Measurements from ENCODE around the gene WWC1. TPM values are rescaled to one million over a fixed set of nuclear protein-coding genes. Genes with fewer than 3 reads are reported as not detected.

The WWC1 gene
- total and polyA plus RNA-seq, 9 of the 15 experiments (the other 6 are each of a cell fraction or from before 2014, with no cell fraction given), result under 0.01 to 0.54 (median 0.42) TPM; not detected in 6

DNA sequence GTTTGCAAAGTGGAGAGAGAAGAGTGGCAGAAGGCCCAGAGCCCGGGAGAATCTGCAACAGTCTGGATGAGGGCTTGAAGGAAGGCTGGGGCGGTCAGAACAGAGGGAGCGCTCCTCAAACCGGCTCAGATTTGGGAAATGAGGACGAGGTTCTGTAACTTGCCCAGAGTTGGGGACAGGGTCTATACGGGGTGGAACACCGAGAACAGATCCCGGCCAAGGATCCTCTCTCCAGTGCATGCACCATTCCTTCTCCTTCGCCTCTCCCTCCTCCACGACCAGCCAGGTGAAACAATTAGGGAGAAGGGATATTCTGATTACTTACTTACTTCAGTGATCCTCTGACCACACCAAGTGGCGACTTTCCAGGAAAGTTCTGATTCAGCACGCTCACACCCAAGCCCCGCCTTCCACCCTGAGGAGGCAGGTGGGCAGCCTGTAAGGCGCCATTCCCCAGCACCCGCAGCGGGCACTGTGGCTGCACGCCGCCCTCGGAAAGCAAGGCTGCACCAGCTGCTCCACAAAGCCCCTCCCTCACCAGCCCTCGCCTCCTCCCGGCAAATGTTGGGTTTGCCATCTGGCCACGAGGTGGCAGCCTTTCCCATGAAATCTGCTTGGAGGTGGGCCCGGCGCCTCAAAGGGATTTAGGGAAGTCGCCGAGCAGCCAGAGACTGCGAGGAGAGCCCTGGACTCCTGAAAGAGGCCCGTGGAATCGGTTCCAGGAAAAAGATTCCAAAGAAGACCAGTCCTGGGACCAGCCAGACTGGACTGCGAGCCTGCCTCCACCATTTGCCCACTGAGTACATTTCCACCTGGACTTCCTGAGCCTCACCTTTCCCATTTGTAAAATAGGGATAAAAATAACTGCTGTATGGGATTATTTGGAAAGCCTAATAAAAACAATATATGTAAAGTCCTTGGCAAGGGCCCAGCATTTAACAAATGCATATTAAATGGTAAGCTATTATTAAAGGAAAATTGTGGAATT, 22.2 kb upstream of the WWC1 start:
- DNase-seq (ENCODE audit: extremely low read depth in 1 of 4, low spot score in 3 of 4) (peak; percentile 78 to 85 (median 80)), FAIRE-seq (peak; percentile 85), ATAC-seq (peak; percentile 99)
- H3K9me1 ChIP-seq (ENCODE audit: control insufficient read depth, insufficient read depth, low read length), result no peaks in the 10 kb centered on the region
- no peaks in the 10 kb centered on the region for H3K9me3 ChIP-seq (replicated peaks; ENCODE audit: control insufficient read depth, insufficient read depth, low read depth, low read length)
- H3K9ac ChIP-seq (ENCODE audit: insufficient read depth in 1 of 2, low read depth in 2 of 2, low read length in 2 of 2), result no peak overlapping the region
- ChIA-PET POLR2A (interaction anchor here (1.3 kb wide), 1 partner anchor 164 kb away, joined by 3 read pairs; no protein-coding TSS in a partner anchor), CTCF (ENCODE audit: low intra/inter-chr PET ratio) (interaction anchor here (0.6 to 1.8 kb wide), 3 partner anchors 113 to 1033 kb away, joined by 3 to 11 read pairs (median 5); no protein-coding TSS in a partner anchor)
- peaks cover 2 to 18% of the 10 kb centered on the region in 2 experiments; a peak in 3 of 5 replicates for H3K27me3 ChIP-seq (ENCODE audit: control insufficient read depth in 2 of 2, insufficient read depth in 2 of 2, low read length in 2 of 2)
- peak overlapping the region; percentile 58; the same call in 1 of the 2 replicates for H2AFZ ChIP-seq (ENCODE audit: low read depth, low read length)
- in situ Hi-C loops (cut with MboI) (loop anchor here (25.0 kb wide), 1 partner anchor 393 kb away; no protein-coding TSS in a partner anchor), intact Hi-C loops (cut with micrococcal nuclease) (loop anchor here (2.0 to 10.0 kb wide), 3 partner anchors 156 to 408 kb away; no protein-coding TSS in a partner anchor)
- 0 out of 2 replicates have a peak, but pooled peaks cover 6% of the 10 kb centered on the region for H4K20me1 ChIP-seq (replicated peaks; ENCODE audit: control insufficient read depth, insufficient read depth, low read length)
- no peak overlapping the region for H3K27ac ChIP-seq (ENCODE audit: extremely low read depth, low read depth, low read length)
- H3K4me3 ChIP-seq, result no peak overlapping the region
- no TSS peak for BruUV-seq (replicated peaks)
- no peaks in the 10 kb centered on the region for H3K79me2 ChIP-seq (ENCODE audit: control insufficient read depth, insufficient read depth, low read length)
- H3K4me1 ChIP-seq (replicated peaks in 1 of 2; ENCODE audit: control insufficient read depth in 2 of 2, insufficient read depth in 2 of 2, low read length in 2 of 2), result peaks cover 0 to 5% of the 10 kb centered on the region in 2 experiments; a peak in 2 of 5 replicates
- no peaks in the 10 kb centered on the region for H3K36me3 ChIP-seq (ENCODE audit: control insufficient read depth, insufficient read depth, low read length)
- under 1% methylated on average over 29 of the region's 30 CpGs for WGBS (ENCODE audit: insufficient coverage, low coverage, missing lambda C conversion rate)
- H3K4me2 ChIP-seq (ENCODE audit: insufficient read depth, low read length), result peak overlapping the region; percentile 46
- TF ChIP-seq ATF7 (IDR thresholded peaks at IDR 0.05) (no peak), JUND (IDR thresholded peaks at IDR 0.05; ENCODE audit: borderline replicate concordance, low read depth, low read length) (0 out of 2 replicates have a peak, but pooled peaks have one; percentile 32), JUND (tag; IDR thresholded peaks at IDR 0.05; ENCODE audit: borderline replicate concordance, low read depth, low read length) (no peak), CBX1 (IDR thresholded peaks at IDR 0.05; ENCODE audit: low read depth) (no peak), SRF (CRISPR knock-in tag; IDR thresholded peaks at IDR 0.05) (0 out of 4 replicates have a peak, but pooled peaks of 1 of the 2 experiments have one; percentile 18), NCOR1 (IDR thresholded peaks at IDR 0.05) (no peak), VEZF1 (CRISPR knock-in tag; IDR thresholded peaks at IDR 0.05) (peak; percentile 67), ZBTB8A (IDR thresholded peaks at IDR 0.05; ENCODE audit: partially characterized antibody) (no peak), NCOA2 (IDR thresholded peaks at IDR 0.05; ENCODE audit: partially characterized antibody in 2 of 2) (no peak), MYBL2 (IDR thresholded peaks at IDR 0.05; ENCODE audit: low read depth) (no peak), MYBL2 (CRISPR knock-in tag; IDR thresholded peaks at IDR 0.05; ENCODE audit: borderline replicate concordance) (no peak), ZFX (CRISPR knock-in tag; IDR thresholded peaks at IDR 0.05) (no peak), RAD21 (CRISPR knock-in tag; conservative IDR thresholded peaks at IDR 0.05 in 1 of 2, IDR thresholded peaks at IDR 0.05 in 1 of 2) (peak; percentile 84 to 89), CTCF (IDR thresholded peaks at IDR 0.05 in 2 of 3, conservative IDR thresholded peaks at IDR 0.05 in 1 of 3; ENCODE audit: insufficient read depth in 2 of 3, low read depth in 1 of 3, low read length in 3 of 3) (peak; percentile 83 to 87 (median 86))

Data from K562 (cell line).